K562 (cell line): ENCODE measurements around the gene PCDHGB1. TPM values are rescaled to one million over a fixed set of nuclear protein-coding genes. Genes with fewer than 3 reads are reported as not detected.

Experiments used
- ATAC-seq: fragments of 200-7000 bp; cut with Tn5 transposase; 3 replicates; pipeline ENCODE4 v1.9.1; 2020; ENCODE audit warnings: moderate library complexity
- BruUV-seq: library from RNA; stranded (reverse); fragments of 400-500 nt; replicated peaks from 2 replicates; lab custom pipeline; 2021; lab: Mats Ljungman, UMichigan
- CTCF ChIA-PET: fragments of 300-600 bp; formaldehyde crosslinking; extraction: SDS; loops from one replicate; lab custom pipeline; 2021; ENCODE audit warnings: low intra/inter-chr PET ratio; lab: Yijun Ruan, JAX
- POLR2A ChIA-PET: fragments of 300-600, 350-650 bp; sonication (Branson Sonifier 250); formaldehyde crosslinking; extraction: SDS; loops from one replicate; lab custom pipeline; 2021; ENCODE audit warnings: antibody characterized with exemption, inconsistent platforms; lab: Yijun Ruan, JAX
- DNase-seq, 4 experiments: peaks; one replicate each; pipeline versions ENCODE4 v3.0.0 to v3.0.0-alpha.2; 2011 to 2018; ENCODE audit warnings: low spot score in 3 of 4, mixed read lengths in 3 of 4; ENCODE audit errors: extremely low read depth in 1 of 4
- FAIRE-seq: peaks from 2 replicates; lab custom pipeline; 2011; peaks lifted over from hg19 to GRCh38; lab: Jason Lieb, UNC
- H2AFZ ChIP-seq: 2 replicates; pipeline ENCODE4 v1.6.0; 2011; ENCODE audit warnings: low read depth, low read length, control low read depth, inconsistent platforms
- H3K27ac ChIP-seq: fragments of 200-600 bp; 3 replicates; pipeline ENCODE4 v1.8.0; 2011; ENCODE audit warnings: low read depth, mild to moderate bottlenecking, control low read depth, inconsistent platforms, low read length, moderate library complexity, mixed read lengths; ENCODE audit errors: extremely low read depth
- H3K27me3 ChIP-seq, 2 experiments: fragments of 300-600 bp in 1 of 2; 2 replicates in 1 of 2; 3 replicates in 1 of 2; pipeline versions ENCODE4 v1.6.0 to v1.8.0; 2011; ENCODE audit warnings: inconsistent platforms in 2 of 2, low read length in 2 of 2, mild to moderate bottlenecking in 1 of 2, mixed read lengths in 1 of 2, moderate library complexity in 1 of 2; ENCODE audit not compliant: control insufficient read depth in 2 of 2, insufficient read depth in 2 of 2
- H3K36me3 ChIP-seq: fragments of 300-600 bp; 3 replicates; pipeline ENCODE4 v1.8.0; 2011; ENCODE audit warnings: mild to moderate bottlenecking, low read length, inconsistent platforms; ENCODE audit not compliant: control insufficient read depth, insufficient read depth
- H3K4me1 ChIP-seq, 2 experiments: fragments of 200-600 bp in 1 of 2; replicated peaks in 1 of 2; 2 replicates in 1 of 2; 3 replicates in 1 of 2; pipeline versions ENCODE4 v1.5.1 to v1.8.0; 2011; ENCODE audit warnings: inconsistent platforms in 2 of 2, low read length in 2 of 2, mild to moderate bottlenecking in 1 of 2, mixed read lengths in 1 of 2, moderate library complexity in 1 of 2; ENCODE audit not compliant: control insufficient read depth in 2 of 2, insufficient read depth in 2 of 2
- H3K4me2 ChIP-seq: 2 replicates; pipeline ENCODE4 v1.6.1; 2011; ENCODE audit warnings: low read length, control low read depth, inconsistent platforms, mixed read lengths; ENCODE audit not compliant: insufficient read depth
- H3K4me3 ChIP-seq: fragments of 200-600 bp; sonication (generic), shearing (Covaris generic); 2 replicates; pipeline ENCODE4 v1.5.1; 2016; ENCODE audit warnings: control low read depth, inconsistent platforms
- H3K79me2 ChIP-seq: fragments of 200-600 bp; 3 replicates; pipeline ENCODE4 v1.8.0; 2011; ENCODE audit warnings: low read length, inconsistent platforms; ENCODE audit not compliant: control insufficient read depth, insufficient read depth
- H3K9ac ChIP-seq, 2 experiments: 2 replicates each; pipeline versions ENCODE4 v1.6.0 to v1.6.1; 2011; ENCODE audit warnings: low read depth in 2 of 2, low read length in 2 of 2, control low read depth in 1 of 2, inconsistent platforms in 1 of 2, mild to moderate bottlenecking in 1 of 2, mixed read lengths in 1 of 2; ENCODE audit not compliant: insufficient read depth in 1 of 2
- H3K9me1 ChIP-seq: one replicate; pipeline ENCODE4 v1.6.0; 2011; ENCODE audit warnings: inconsistent platforms, mild to moderate bottlenecking, low read length, moderate library complexity; ENCODE audit not compliant: control insufficient read depth, insufficient read depth
- H3K9me3 ChIP-seq: replicated peaks from 2 replicates; pipeline ENCODE4 v1.5.1; 2011; ENCODE audit warnings: low read depth, low read length, inconsistent platforms; ENCODE audit not compliant: control insufficient read depth, insufficient read depth
- H4K20me1 ChIP-seq: replicated peaks from 2 replicates; pipeline ENCODE4 v1.6.1; 2011; ENCODE audit warnings: low read length, inconsistent platforms, mixed read lengths; ENCODE audit not compliant: control insufficient read depth, insufficient read depth
- SIRT6 ChIP-seq: IDR thresholded peaks from one replicate; pipeline ENCODE4 v1.6.1; 2012; ENCODE audit warnings: low read depth, mild to moderate bottlenecking, control low read depth, inconsistent platforms, low read length, moderate library complexity
- SREBF2 ChIP-seq: sonication (generic); formaldehyde crosslinking; IDR thresholded peaks from 2 replicates; pipeline ENCODE4 v1.4.0; 2020; ENCODE audit warnings: mild to moderate bottlenecking, missing genetic modification reagents
- TSHZ1 ChIP-seq: fragments of 250-450 bp; sonication (Bioruptor Pico); IDR thresholded peaks from 2 replicates; pipeline ENCODE4 v1.4.0; 2020; ENCODE audit warnings: mild to moderate bottlenecking, moderate library complexity
- ZNF3 ChIP-seq: fragments of 250-450 bp; sonication (Bioruptor Pico); IDR thresholded peaks from 2 replicates; pipeline ENCODE4 v1.5.0; 2021; ENCODE audit warnings: mild to moderate bottlenecking, moderate library complexity
- WGBS: fragments of 100-300 bp; shearing (Covaris generic); methylation state at CpG from one replicate; pipeline ENCODE4 v1.1.6; 2016; ENCODE audit warnings: low coverage, mixed read lengths; ENCODE audit not compliant: insufficient coverage; ENCODE audit errors: missing lambda C conversion rate; 5-methylcytosine and 5-hydroxymethylcytosine counted together
- in situ Hi-C: fragments of 300-500 bp; cut with MboI; formaldehyde crosslinking; loops from 4 replicates; pipeline ENCODE4 v1.15.0; 2018; ENCODE audit warnings: inconsistent platforms, mixed read lengths
- intact Hi-C: fragments of 100-400 bp; cut with micrococcal nuclease; formaldehyde crosslinking; loops from 2 replicates; pipeline ENCODE4 v1.14.2; 2022
- polyA plus RNA-seq, 8 experiments: library from polyadenylated mRNA; depleted of rRNA in 4 of 8; stranded (reverse) in 5 of 8; unstranded in 3 of 8; fragments of >200 nt; fragmentation: Nextera tagmentation in 2 of 8; fragmentation: Illumina TruSeq in 1 of 8; extraction: Ambion mirVana in 2 of 8; extraction: Trizol in 1 of 8; gene quantifications; 2 replicates each; pipeline versions ENCODE4 v1.2.1 to v1.2.3, GENCODE V29; 2011 to 2014; ENCODE audit warnings: inconsistent platforms in 1 of 8, missing spikeins in 1 of 8
- total RNA-seq, 7 experiments: library from RNA; depleted of rRNA in 6 of 7; stranded (reverse); fragments of >200 nt in 6 of 7; fragmentation: Illumina TruSeq in 2 of 7; extraction: Trizol in 2 of 7; gene quantifications; 2 replicates each; pipeline versions ENCODE4 v1.2.1 to v1.2.3, GENCODE V29; 2011 to 2021; ENCODE audit warnings: low replicate concordance in 1 of 7

Gene PCDHGB1
- total and polyA plus RNA-seq, 9 of the 15 experiments (the other 6 are each of a cell fraction or from before 2014, with no cell fraction given), result 0.06 to 0.20 (median 0.07) TPM; not detected in 2

- Histone ChIP-seq H3K9me3 (no peaks in the 10 kb centered on the region), H3K27me3 (peaks cover 10 to 26% of the 10 kb centered on the region in 2 experiments; a peak in 4 of 5 replicates), H2AFZ (no peak overlapping the region), H3K9me1 (no peaks in the 10 kb centered on the region), H3K4me2 (no peak overlapping the region), H3K79me2 (no peaks in the 10 kb centered on the region), H3K4me1 (peaks cover 0 to 9% of the 10 kb centered on the region in 2 experiments; a peak in 3 of 5 replicates), H4K20me1 (no peaks in the 10 kb centered on the region), H3K9ac (no peak overlapping the region), H3K36me3 (no peaks in the 10 kb centered on the region), H3K27ac (no peak overlapping the region), H3K4me3 (no peak overlapping the region)
- FAIRE-seq (no peak), ATAC-seq (no peak), DNase-seq (no peak)
- intact Hi-C loops, result loop anchor here (5.0 kb wide), 1 partner anchor 170 kb away; no protein-coding TSS in a partner anchor
- in situ Hi-C loops, result no loop called here
- no TSS peak for BruUV-seq
- CTCF ChIA-PET, result no interaction called here
- TF ChIP-seq TSHZ1 (CRISPR knock-in tag) (no peak), ZNF3 (CRISPR knock-in tag) (no peak), SREBF2 (CRISPR knock-in tag) (no peak), SIRT6 (no peak)
- POLR2A ChIA-PET, result no interaction called here
- WGBS, result 0% methylated on average over 1 of the region's 1 CpG
These were observed 7.1 kb upstream of the PCDHGB1 start for GRCh38 chr5:141342773-141343172.
